K562 (cell line): ENCODE results near the gene NACC1. TPM values are rescaled to one million over a fixed set of nuclear protein-coding genes. Genes with fewer than 3 reads are reported as not detected.

Source experiments
- ATF1 ChIP-seq, 2 experiments: fragments of 450-650 bp in 1 of 2; IDR thresholded peaks; 2 replicates each; pipeline ENCODE4 v1.6.1; 2016; ENCODE audit warnings: missing compliant biosample characterization in 1 of 2, missing genetic modification characterization in 1 of 2
- CBX2 ChIP-seq: fragments of 200-600 bp; sonication (generic); IDR thresholded peaks from one replicate; pipeline ENCODE4 v1.6.1; 2012; ENCODE audit warnings: mild to moderate bottlenecking, low read length, inconsistent platforms; ENCODE audit not compliant: insufficient read depth, poor library complexity, severe bottlenecking
- CEBPG ChIP-seq, 3 experiments: fragments of 200-800 bp in 1 of 3; sonication (Bioruptor generic) in 1 of 3; sonication (generic) in 1 of 3; formaldehyde crosslinking in 1 of 3; IDR thresholded peaks in 2 of 3; conservative IDR thresholded peaks in 1 of 3; 2 replicates each; pipeline versions ENCODE4 v1.6.1 to v1.8.0; 2016 to 2022; ENCODE audit warnings: missing compliant biosample characterization in 2 of 3, missing genetic modification characterization in 2 of 3, mild to moderate bottlenecking in 1 of 3, missing genetic modification reagents in 1 of 3
- CHD1 ChIP-seq: fragments of 200-600 bp; sonication (generic); IDR thresholded peaks from one replicate; pipeline ENCODE4 v1.6.1; 2012; ENCODE audit warnings: mild to moderate bottlenecking, moderate library complexity, low read length, inconsistent platforms
- DNMT1 ChIP-seq: fragments of 450-650 bp; IDR thresholded peaks from 2 replicates; pipeline ENCODE4 v1.6.1; 2016; ENCODE audit warnings: antibody characterized with exemption, mild to moderate bottlenecking
- E4F1 ChIP-seq: fragments of 250-450 bp; sonication (Bioruptor Pico); IDR thresholded peaks from 2 replicates; pipeline ENCODE4 v1.5.0; 2021; ENCODE audit warnings: mild to moderate bottlenecking, borderline replicate concordance
- FOXJ2 ChIP-seq: fragments of 200-800 bp; sonication (Bioruptor generic); IDR thresholded peaks from 2 replicates; pipeline ENCODE4 v1.6.1; 2016; ENCODE audit warnings: missing genetic modification characterization, missing compliant biosample characterization
- HDAC1 ChIP-seq, 2 experiments: fragments of 450-650 bp; IDR thresholded peaks; 2 replicates each; pipeline ENCODE4 v1.6.1; 2016 to 2017; ENCODE audit warnings: inconsistent platforms in 1 of 2, mild to moderate bottlenecking in 1 of 2, moderate library complexity in 1 of 2
- IRF1 ChIP-seq: sonication (generic); formaldehyde crosslinking; IDR thresholded peaks from 2 replicates; pipeline ENCODE4 v1.8.0; 2022; ENCODE audit warnings: missing genetic modification reagents, mild to moderate bottlenecking, borderline replicate concordance
- NCOA4 ChIP-seq: fragments of 450-650 bp; IDR thresholded peaks from 2 replicates; pipeline ENCODE4 v1.6.1; 2018; ENCODE audit warnings: mild to moderate bottlenecking; ENCODE audit not compliant: partially characterized antibody
- NCOA6 ChIP-seq: fragments of 450-650 bp; IDR thresholded peaks from 2 replicates; pipeline ENCODE4 v1.6.1; 2017; ENCODE audit warnings: mild to moderate bottlenecking
- NCOR1 ChIP-seq: fragments of 450-650 bp; IDR thresholded peaks from 2 replicates; pipeline ENCODE4 v1.6.1; 2016; ENCODE audit warnings: mild to moderate bottlenecking, moderate library complexity
- NFYB ChIP-seq: IDR thresholded peaks from 2 replicates; pipeline ENCODE4 v1.6.1; 2011; ENCODE audit warnings: mild to moderate bottlenecking, moderate library complexity; ENCODE audit not compliant: insufficient read length; ENCODE audit errors: extremely low read depth
- RFX7 ChIP-seq: fragments of 250-450 bp; sonication (Bioruptor Pico); IDR thresholded peaks from 2 replicates; pipeline ENCODE4 v1.5.1; 2021; ENCODE audit warnings: mild to moderate bottlenecking
- SMC3 ChIP-seq: conservative IDR thresholded peaks from 2 replicates; pipeline ENCODE4 v1.6.1; 2011; ENCODE audit warnings: low read depth, low read length, improper control_type of control experiment; ENCODE audit not compliant: insufficient read depth
- SRSF3 ChIP-seq: fragments of 200-400 bp; formaldehyde crosslinking; IDR thresholded peaks from 2 replicates; pipeline ENCODE4 v1.6.1; 2016; ENCODE audit warnings: mild to moderate bottlenecking, low read length, moderate library complexity; ENCODE audit not compliant: insufficient read depth
- THRA ChIP-seq: fragments of 450-650 bp; IDR thresholded peaks from 2 replicates; pipeline ENCODE4 v1.6.1; 2017; ENCODE audit warnings: mild to moderate bottlenecking, moderate library complexity
- ZBTB8A ChIP-seq: fragments of 450-650 bp; IDR thresholded peaks from 2 replicates; pipeline ENCODE4 v1.6.1; 2018; ENCODE audit warnings: mild to moderate bottlenecking, moderate library complexity; ENCODE audit not compliant: partially characterized antibody
- ZNF584 ChIP-seq: fragments of 200-800 bp; sonication (Bioruptor generic); IDR thresholded peaks from 2 replicates; pipeline ENCODE4 v1.6.1; 2016; ENCODE audit warnings: low read depth, mild to moderate bottlenecking, missing genetic modification characterization, missing compliant biosample characterization
- ZNF77 ChIP-seq: fragments of 250-450 bp; sonication (Bioruptor Pico); IDR thresholded peaks from 2 replicates; pipeline ENCODE4 v1.5.0; 2020
- polyA plus RNA-seq, 8 experiments: library from polyadenylated mRNA; depleted of rRNA in 4 of 8; stranded (reverse) in 5 of 8; unstranded in 3 of 8; fragments of >200 nt; fragmentation: Nextera tagmentation in 2 of 8; fragmentation: Illumina TruSeq in 1 of 8; extraction: Ambion mirVana in 2 of 8; extraction: Trizol in 1 of 8; gene quantifications; 2 replicates each; pipeline versions ENCODE4 v1.2.1 to v1.2.3, GENCODE V29; 2011 to 2014; ENCODE audit warnings: inconsistent platforms in 1 of 8, missing spikeins in 1 of 8
- total RNA-seq, 7 experiments: library from RNA; depleted of rRNA in 6 of 7; stranded (reverse); fragments of >200 nt in 6 of 7; fragmentation: Illumina TruSeq in 2 of 7; extraction: Trizol in 2 of 7; gene quantifications; 2 replicates each; pipeline versions ENCODE4 v1.2.1 to v1.2.3, GENCODE V29; 2011 to 2021; ENCODE audit warnings: low replicate concordance in 1 of 7
- TF ChIP-seq, protein P1 (sequence below): sonication (generic); formaldehyde crosslinking; IDR thresholded peaks from 2 replicates; pipeline ENCODE4 v1.8.1; 2023; ENCODE audit warnings: mild to moderate bottlenecking, missing genetic modification reagents

Gene NACC1
- total and polyA plus RNA-seq, 9 of the 15 experiments (the other 6 are each of a cell fraction or from before 2014, with no cell fraction given): 0.04 to 96.6 (median 25.8) TPM

GRCh38 chr19:13151605-13152355, 33.7 kb downstream of the NACC1 start (continued):
- TF ChIP-seq E4F1: no peak
- TF ChIP-seq DNMT1: no peak
- no peak for TF ChIP-seq ZNF584 (CRISPR knock-in tag)
- TF ChIP-seq SRSF3: no peak
- TF ChIP-seq ZBTB8A: no peak
- no peak for TF ChIP-seq RFX7 (CRISPR knock-in tag)
- TF ChIP-seq IRF1: no peak
- TF ChIP-seq ATF1 (CRISPR knock-in tag; IDR thresholded peaks at IDR 0.05): no peak
- TF ChIP-seq ATF1 (tag; IDR thresholded peaks at IDR 0.05): peak; percentile 71
- TF ChIP-seq NCOA4: no peak
- no peak for TF ChIP-seq CHD1
- no peak for TF ChIP-seq CBX2
- no peak for TF ChIP-seq FOXJ2 (tag)
- no peak for TF ChIP-seq ZNF77 (CRISPR knock-in tag)
- no peak for TF ChIP-seq NFYB
- TF ChIP-seq HDAC1 (IDR thresholded peaks at IDR 0.05): peak in 1 of 2 experiments; percentile 72; a peak in 2 of 4 replicates
- 0 out of 2 replicates have a peak, but pooled peaks have one; percentile 6 for TF ChIP-seq CEBPG (CRISPR knock-in tag; IDR thresholded peaks at IDR 0.05)
- no peak for TF ChIP-seq CEBPG (tag; conservative IDR thresholded peaks at IDR 0.05 in 1 of 2, IDR thresholded peaks at IDR 0.05 in 1 of 2)
- TF ChIP-seq THRA: no peak
- TF ChIP-seq, protein P1, sequence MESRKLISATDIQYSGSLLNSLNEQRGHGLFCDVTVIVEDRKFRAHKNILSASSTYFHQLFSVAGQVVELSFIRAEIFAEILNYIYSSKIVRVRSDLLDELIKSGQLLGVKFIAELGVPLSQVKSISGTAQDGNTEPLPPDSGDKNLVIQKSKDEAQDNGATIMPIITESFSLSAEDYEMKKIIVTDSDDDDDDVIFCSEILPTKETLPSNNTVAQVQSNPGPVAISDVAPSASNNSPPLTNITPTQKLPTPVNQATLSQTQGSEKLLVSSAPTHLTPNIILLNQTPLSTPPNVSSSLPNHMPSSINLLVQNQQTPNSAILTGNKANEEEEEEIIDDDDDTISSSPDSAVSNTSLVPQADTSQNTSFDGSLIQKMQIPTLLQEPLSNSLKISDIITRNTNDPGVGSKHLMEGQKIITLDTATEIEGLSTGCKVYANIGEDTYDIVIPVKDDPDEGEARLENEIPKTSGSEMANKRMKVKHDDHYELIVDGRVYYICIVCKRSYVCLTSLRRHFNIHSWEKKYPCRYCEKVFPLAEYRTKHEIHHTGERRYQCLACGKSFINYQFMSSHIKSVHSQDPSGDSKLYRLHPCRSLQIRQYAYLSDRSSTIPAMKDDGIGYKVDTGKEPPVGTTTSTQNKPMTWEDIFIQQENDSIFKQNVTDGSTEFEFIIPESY (CRISPR knock-in tag): no peak
- no peak for TF ChIP-seq SMC3
- peak; percentile 63; the same call in 1 of the 2 replicates for TF ChIP-seq NCOR1
- TF ChIP-seq NCOA6: no peak
